Testis (tissue), 3 donors: ENCODE data around the gene CCM2. TPM values are rescaled to one million over a fixed set of nuclear protein-coding genes. Genes with fewer than 3 reads are reported as not detected.

ENCODE experiments used
- DNase-seq: peaks from one replicate; pipeline ENCODE4 v3.0.0-alpha.2; 2019
- H3K27ac ChIP-seq, 2 donors: fragments of 200-600 bp; sonication (generic); one replicate each; pipeline ENCODE4 v1.5.1; 2019
- H3K27me3 ChIP-seq: fragments of 200-600 bp; sonication (generic); one replicate; pipeline ENCODE4 v1.5.1; 2019
- H3K36me3 ChIP-seq: fragments of 200-600 bp; sonication (generic); one replicate; pipeline ENCODE4 v1.5.1; 2017; ENCODE audit warnings: low read depth; ENCODE audit errors: missing control alignments
- H3K4me1 ChIP-seq: fragments of 200-600 bp; sonication (generic); one replicate; pipeline ENCODE4 v1.5.1; 2019
- H3K4me3 ChIP-seq, 2 donors: fragments of 200-600 bp; sonication (generic); one replicate each; pipeline ENCODE4 v1.5.1; 2017 to 2019
- H3K9me3 ChIP-seq: fragments of 200-600 bp; sonication (generic); one replicate; pipeline ENCODE4 v1.5.1; 2017
- POLR2A ChIP-seq: fragments of 450-650 bp; IDR thresholded peaks from one replicate; pipeline ENCODE4 v1.6.1; 2017; ENCODE audit warnings: antibody characterized with exemption, mild to moderate bottlenecking, moderate library complexity
- WGBS, 2 donors: methylation state at CpG; one replicate each; pipeline ENCODE4 v1.1.5; 2018; 5-methylcytosine and 5-hydroxymethylcytosine counted together
- intact Hi-C: fragments of 100-400 bp; cut with DNase I; formaldehyde crosslinking; loops from one replicate; pipeline ENCODE4 v1.15.1; 2023; ENCODE audit warnings: low total_unique reads
- polyA plus RNA-seq: library from polyadenylated mRNA; stranded (reverse); fragments of 350-450 nt; fragmentation: Illumina TruSeq; extraction: RNeasy Lipid Tissue Mini Kit (QIAGEN cat#74804); gene quantifications from one replicate; pipeline ENCODE4 v1.2.3, GENCODE V29; 2014; ENCODE audit warnings: low read depth, low replicate concordance; ENCODE audit not compliant: insufficient read depth
- small RNA-seq, 2 donors: library from RNA; depleted of rRNA; stranded (forward); fragments of <200 nt; gene quantifications; one replicate each; pipeline ENCODE3, GENCODE V24; 2016
- total RNA-seq, 2 donors: library from RNA; depleted of rRNA; stranded (reverse); fragments of >200 nt; gene quantifications; one replicate each; pipeline ENCODE4 v1.2.3, GENCODE V29; 2016
- TF ChIP-seq, protein P1 (sequence below), 3 experiments: fragments of 450-650 bp in 2 of 3; fragments of 200-600 bp in 1 of 3; sonication (generic) in 1 of 3; IDR thresholded peaks; one replicate each; pipeline ENCODE4 v1.5.1; 2016 to 2019; ENCODE audit warnings: antibody characterized with exemption in 3 of 3, mild to moderate bottlenecking in 2 of 3, moderate library complexity in 1 of 3

Gene CCM2
- total and polyA plus RNA-seq, 3 donors from 2014 or later, result 57.6 to 95.1 (median 85.4) TPM

DNA sequence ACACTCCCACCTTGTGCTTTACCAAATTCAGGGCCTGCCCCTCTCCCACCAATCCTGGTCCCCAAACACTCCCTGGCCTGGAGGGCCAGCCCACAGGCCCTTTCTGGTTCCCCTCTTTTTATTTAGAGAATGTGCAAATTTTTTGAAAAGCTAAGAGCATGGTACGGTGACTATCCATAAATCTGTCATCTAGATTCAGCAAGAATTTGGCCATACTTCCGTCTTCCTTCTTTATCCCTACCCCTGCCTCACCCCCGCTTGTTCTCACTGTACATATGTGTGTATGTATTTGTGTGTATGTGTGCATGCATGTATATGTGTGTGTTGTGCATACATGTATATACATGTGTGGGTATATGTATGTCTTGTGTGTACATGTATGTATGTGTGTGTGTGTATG is 119.5 kb downstream of the CCM2 start:
- TF ChIP-seq, protein P1, sequence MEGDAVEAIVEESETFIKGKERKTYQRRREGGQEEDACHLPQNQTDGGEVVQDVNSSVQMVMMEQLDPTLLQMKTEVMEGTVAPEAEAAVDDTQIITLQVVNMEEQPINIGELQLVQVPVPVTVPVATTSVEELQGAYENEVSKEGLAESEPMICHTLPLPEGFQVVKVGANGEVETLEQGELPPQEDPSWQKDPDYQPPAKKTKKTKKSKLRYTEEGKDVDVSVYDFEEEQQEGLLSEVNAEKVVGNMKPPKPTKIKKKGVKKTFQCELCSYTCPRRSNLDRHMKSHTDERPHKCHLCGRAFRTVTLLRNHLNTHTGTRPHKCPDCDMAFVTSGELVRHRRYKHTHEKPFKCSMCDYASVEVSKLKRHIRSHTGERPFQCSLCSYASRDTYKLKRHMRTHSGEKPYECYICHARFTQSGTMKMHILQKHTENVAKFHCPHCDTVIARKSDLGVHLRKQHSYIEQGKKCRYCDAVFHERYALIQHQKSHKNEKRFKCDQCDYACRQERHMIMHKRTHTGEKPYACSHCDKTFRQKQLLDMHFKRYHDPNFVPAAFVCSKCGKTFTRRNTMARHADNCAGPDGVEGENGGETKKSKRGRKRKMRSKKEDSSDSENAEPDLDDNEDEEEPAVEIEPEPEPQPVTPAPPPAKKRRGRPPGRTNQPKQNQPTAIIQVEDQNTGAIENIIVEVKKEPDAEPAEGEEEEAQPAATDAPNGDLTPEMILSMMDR (IDR thresholded peaks at IDR 0.05), result no peak
- TF ChIP-seq POLR2A, result no peak
- intact Hi-C loops, result no loop called here
- H3K4me1 ChIP-seq, result no peaks in the 10 kb centered on the region
- H3K4me3 ChIP-seq, result no peak overlapping the region
- DNase-seq, result no peak
- no peaks in the 10 kb centered on the region for H3K9me3 ChIP-seq
- H3K27me3 ChIP-seq, result no peaks in the 10 kb centered on the region
- WGBS, 2 donors, result 85 to 88% methylated on average over 3 of the region's 3 CpGs
- no peak overlapping the region for H3K27ac ChIP-seq
- no peaks in the 10 kb centered on the region for H3K36me3 ChIP-seq

GRCh38 chr7:45122975-45123860 is 123.2 kb downstream of the CCM2 start:
- Histone ChIP-seq H3K9me3 (no peaks in the 10 kb centered on the region), H3K4me1 (no peaks in the 10 kb centered on the region), H3K27me3 (no peaks in the 10 kb centered on the region), H3K4me3 (no peak overlapping the region), H3K27ac (no peak overlapping the region), H3K36me3 (no peaks in the 10 kb centered on the region)
- DNase-seq, result no peak
- WGBS, 2 donors, result 79 to 84% methylated on average over 12 to 16 of the region's 16 CpGs
- intact Hi-C loops, result no loop called here
- TF ChIP-seq, protein P1 (IDR thresholded peaks at IDR 0.05), result no peak

DNA sequence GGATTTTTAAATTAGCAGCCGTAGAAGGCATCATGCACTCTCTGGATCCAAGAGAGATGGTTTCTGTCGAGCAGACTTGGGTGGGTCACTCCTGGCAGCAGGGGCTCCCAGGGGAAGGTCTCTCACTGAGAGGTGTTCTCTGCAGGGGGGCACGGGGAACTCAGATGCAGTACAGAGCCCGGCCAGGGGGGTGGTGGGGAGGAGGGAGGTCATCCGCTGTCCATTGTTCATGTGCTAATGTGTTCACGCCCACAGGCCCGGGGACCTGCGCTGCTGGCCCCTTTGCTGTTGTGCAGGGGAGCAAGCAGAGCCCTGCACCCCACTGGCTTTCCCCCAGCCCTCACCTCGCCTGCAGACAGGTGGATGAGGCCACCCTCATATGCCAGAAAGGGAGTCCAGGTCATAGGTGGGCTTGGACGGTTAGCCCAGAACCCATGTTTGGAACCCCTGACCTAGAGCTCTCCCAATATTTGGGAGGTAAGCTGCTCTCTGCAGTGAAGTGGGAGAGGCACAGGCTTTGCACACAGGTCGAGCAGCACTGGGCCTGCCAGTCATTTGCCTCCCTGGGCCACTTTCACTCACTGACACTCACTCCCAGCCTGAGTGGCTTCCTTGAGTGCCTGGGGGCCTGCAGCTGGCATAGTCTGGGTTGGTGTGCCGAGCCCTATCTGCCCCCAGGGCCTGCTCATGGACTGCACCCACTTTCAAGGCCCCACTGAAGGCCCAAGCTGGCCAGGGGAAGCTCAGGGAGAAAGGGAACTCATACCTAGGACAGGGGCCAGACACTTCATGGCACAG is 124.1 kb downstream of the CCM2 start:
- Histone ChIP-seq H3K27me3 (no peaks in the 10 kb centered on the region), H3K9me3 (no peaks in the 10 kb centered on the region), H3K27ac (no peak overlapping the region), H3K36me3 (no peaks in the 10 kb centered on the region), H3K4me3 (no peak overlapping the region), H3K4me1 (no peaks in the 10 kb centered on the region)
- TF ChIP-seq, protein P1 (IDR thresholded peaks at IDR 0.05), result no peak
- no peak for TF ChIP-seq POLR2A
- intact Hi-C loops, result no loop called here
- no peak for DNase-seq
- WGBS, 2 donors, result 85 to 90% methylated on average over 2 to 12 of the region's 12 CpGs

DNA sequence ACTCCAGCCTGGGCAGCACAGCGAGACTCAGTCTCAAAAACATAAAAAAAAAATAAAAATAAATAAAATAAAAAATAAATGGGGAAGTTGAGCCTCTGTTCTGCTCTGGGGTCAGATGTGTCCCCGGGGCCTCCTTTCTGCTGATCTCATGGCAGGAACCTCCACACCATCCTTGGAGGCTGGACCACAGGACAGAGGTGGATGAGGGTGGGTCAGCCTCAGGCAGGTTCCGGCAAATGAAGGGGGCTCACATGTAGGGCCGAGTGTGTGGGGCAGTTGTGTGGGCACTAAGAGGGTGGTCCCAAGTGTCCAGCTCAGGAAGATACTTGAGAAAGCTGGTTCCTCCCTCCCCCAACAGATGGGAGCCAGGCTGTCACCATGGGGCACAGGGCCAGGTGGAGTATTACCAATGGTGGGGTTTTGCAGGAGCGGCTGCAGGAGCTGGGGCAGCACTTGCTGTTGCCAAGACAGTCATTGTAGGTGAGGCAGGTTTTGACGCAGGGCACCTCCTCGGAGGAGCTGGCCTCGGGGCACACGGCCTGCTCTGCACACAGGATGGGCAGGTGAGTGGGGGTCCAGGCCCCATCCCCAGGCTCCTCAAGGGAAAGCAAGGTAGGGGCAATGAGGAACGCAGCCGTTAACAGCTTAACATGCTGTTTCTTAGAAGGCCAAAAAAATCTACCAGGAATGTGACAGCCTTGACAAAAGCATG is 125.3 kb downstream of the CCM2 start:
- intact Hi-C loops, result no loop called here
- H3K36me3 ChIP-seq, result no peaks in the 10 kb centered on the region
- 86 to 90% methylated on average over 11 of the region's 11 CpGs for WGBS, 2 donors
- no peak for DNase-seq
- no peaks in the 10 kb centered on the region for H3K27me3 ChIP-seq
- H3K27ac ChIP-seq, result no peak overlapping the region
- TF ChIP-seq, protein P1 (IDR thresholded peaks at IDR 0.05), result no peak
- no peak for TF ChIP-seq POLR2A
- no peaks in the 10 kb centered on the region for H3K4me1 ChIP-seq
- H3K4me3 ChIP-seq, result no peak overlapping the region
- H3K9me3 ChIP-seq, result no peaks in the 10 kb centered on the region

Small RNA genes lying within 50 kb of the gene (small RNA-seq; reads per million reads assigned to genes)
- gene SNORA5A (7.2 to 7.9 reads per million in 2 donors), gene SNORA5B (0 reads per million in 2 donors), gene SNORA5C (85.9 to 110 reads per million in 2 donors)

Other genes starting within 250 kb of the CCM2 start
- gene PPIA, start 203.5 kb upstream of the CCM2 start, total RNA-seq, result 100 to 1,000 TPM; 616 to 873 TPM
- gene PPIA, start 203.5 kb upstream of the CCM2 start, polyA plus RNA-seq, result 918 TPM
- gene H2AZ2, start 152.1 kb upstream of the CCM2 start, total RNA-seq, result 100 to 1,000 TPM in 1 of 2 donors, 10 to 100 TPM in 1; 77.2 to 103 TPM
- 154 TPM for gene H2AZ2, start 152.1 kb upstream of the CCM2 start, polyA plus RNA-seq
- 10 to 100 TPM; 22.4 to 23.9 TPM for gene PURB, start 114.7 kb upstream of the CCM2 start, total RNA-seq
- 14.7 TPM for gene PURB, start 114.7 kb upstream of the CCM2 start, polyA plus RNA-seq
- gene MYO1G, start 21.2 kb upstream of the CCM2 start, total RNA-seq, result 1 to 10 TPM in 1 of 2 donors, under 1 TPM in 1; 0.63 to 1.7 TPM
- gene MYO1G, start 21.2 kb upstream of the CCM2 start, polyA plus RNA-seq, result 2.5 TPM
- 10 to 100 TPM in 1 of 2 donors, 1 to 10 TPM in 1; 6.9 to 12.0 TPM for gene NACAD, start 88.8 kb downstream of the CCM2 start, total RNA-seq
- 8.7 TPM for gene NACAD, start 88.8 kb downstream of the CCM2 start, polyA plus RNA-seq
- gene TBRG4, start 111.5 kb downstream of the CCM2 start, total RNA-seq, result 10 to 100 TPM; 75.7 to 82.8 TPM
- 82.7 TPM for gene TBRG4, start 111.5 kb downstream of the CCM2 start, polyA plus RNA-seq
- 10 to 100 TPM; 17.0 to 23.8 TPM for gene RAMP3, start 157.6 kb downstream of the CCM2 start, total RNA-seq
- gene RAMP3, start 157.6 kb downstream of the CCM2 start, polyA plus RNA-seq, result 9.1 TPM